ENCODE measurements around the gene SCMH1. TPM values are rescaled to one million over a fixed set of nuclear protein-coding genes. Genes with fewer than 3 reads are reported as not detected.
A peak's percentile ranks its signal among the peaks of the same experiment; 100 is the strongest.

SCMH1 gene
- total RNA-seq, 6 donors from 2014 or later: 31.4 to 54.5 (median 36.6) TPM

- 93 to 95% methylated on average over 2 of the region's 2 CpGs for WGBS, 2 donors
- Histone ChIP-seq H3K36me3 (peaks cover 0 to 51% (median 19%) of the 10 kb centered on the region in 4 donors), H3K27ac (no peak overlapping the region), H3K4me1 (peaks cover 32 to 48% (median 42%) of the 10 kb centered on the region in 4 donors), H3K4me3 (no peak overlapping the region), H3K9me3 (no peaks in the 10 kb centered on the region), H3K27me3 (no peaks in the 10 kb centered on the region)
- ATAC-seq (ENCODE audit: low FRiP score in 2 of 2) (no peak), DNase-seq (no peak)
- TF ChIP-seq POLR2A (IDR thresholded peaks at IDR 0.05) (no peak), EP300 (IDR thresholded peaks at IDR 0.05) (no peak), POLR2AphosphoS5 (IDR thresholded peaks at IDR 0.05) (no peak), CTCF (IDR thresholded peaks at IDR 0.05) (no peak)
Measured at GRCh38 chr1:40984066-40984465, 258.0 kb downstream of the SCMH1 start.

GRCh38 chr1:40983286-40983685 lies 258.8 kb downstream of the SCMH1 start:
- Histone ChIP-seq H3K27ac (no peak overlapping the region), H3K9me3 (no peaks in the 10 kb centered on the region)
- WGBS, 2 donors: 79 to 87% methylated on average over 1 of the region's 1 CpG

GRCh38 chr1:40982721-40983120 lies 259.4 kb downstream of the SCMH1 start:
- Histone ChIP-seq H3K27ac (no peak overlapping the region), H3K9me3 (no peaks in the 10 kb centered on the region), H3K4me1 (peaks cover 32 to 54% (median 45%) of the 10 kb centered on the region in 4 donors), H3K4me3 (no peak overlapping the region), H3K27me3 (no peaks in the 10 kb centered on the region), H3K36me3 (peaks cover 0 to 37% (median 9%) of the 10 kb centered on the region in 4 donors)
- ATAC-seq (ENCODE audit: low FRiP score in 2 of 2) (no peak), DNase-seq (no peak)
- 47 to 65% methylated on average over 1 of the region's 1 CpG for WGBS, 2 donors
- no peak for TF ChIP-seq CTCF (IDR thresholded peaks at IDR 0.05)

More at GRCh38 chr1:40983286-40983685, 258.8 kb downstream of the SCMH1 start:
- TF ChIP-seq POLR2A (IDR thresholded peaks at IDR 0.05) (no peak), CTCF (IDR thresholded peaks at IDR 0.05) (no peak), EP300 (IDR thresholded peaks at IDR 0.05) (no peak), POLR2AphosphoS5 (IDR thresholded peaks at IDR 0.05) (no peak)
- ATAC-seq (ENCODE audit: low FRiP score in 2 of 2) (no peak), DNase-seq (no peak)
- Histone ChIP-seq H3K4me3 (no peak overlapping the region), H3K36me3 (peaks cover 0 to 43% (median 12%) of the 10 kb centered on the region in 4 donors), H3K27me3 (no peaks in the 10 kb centered on the region), H3K4me1 (peaks cover 32 to 54% (median 45%) of the 10 kb centered on the region in 4 donors)

- Histone ChIP-seq H3K4me3 (peak overlapping the region in 2 of 4 donors; percentile 5 to 13), H3K27me3 (no peaks in the 10 kb centered on the region), H3K36me3 (peaks cover 0 to 29% (median 4%) of the 10 kb centered on the region in 4 donors), H3K27ac (peak overlapping the region in 1 of 4 donors; percentile 49), H3K4me1 (peaks cover 32 to 50% (median 43%) of the 10 kb centered on the region in 4 donors), H3K9me3 (no peaks in the 10 kb centered on the region)
- TF ChIP-seq POLR2A (IDR thresholded peaks at IDR 0.05): no peak
- TF ChIP-seq CTCF (IDR thresholded peaks at IDR 0.05): no peak
- TF ChIP-seq POLR2AphosphoS5 (IDR thresholded peaks at IDR 0.05): no peak
- no peak for TF ChIP-seq EP300 (IDR thresholded peaks at IDR 0.05)
- ATAC-seq (ENCODE audit: low FRiP score in 2 of 2) (no peak), DNase-seq (no peak)
- WGBS, 2 donors: 57 to 61% methylated on average over 14 of the region's 14 CpGs
Measured at GRCh38 chr1:40981691-40982448, 260.2 kb downstream of the SCMH1 start.

All from upper lobe of left lung (tissue), 6 donors.